GM23338 (cell line): ENCODE data around the gene NFAT5.

Experiments used
- CTCF ChIP-seq, 2 experiments: fragments of 200-600 bp in 1 of 2; sonication (generic) in 1 of 2; conservative IDR thresholded peaks; 2 replicates each; pipeline versions ENCODE4 v1.5.1 to v1.6.1; 2016 to 2017; ENCODE audit warnings: antibody characterized with exemption in 2 of 2, low read depth in 2 of 2, mild to moderate bottlenecking in 2 of 2, moderate library complexity in 1 of 2
- POLR2AphosphoS5 ChIP-seq: IDR thresholded peaks from 2 replicates; pipeline ENCODE4 v1.6.1; 2016; ENCODE audit warnings: antibody characterized with exemption, low read depth
- REST ChIP-seq: IDR thresholded peaks from one replicate; pipeline ENCODE4 v1.6.1; 2018; ENCODE audit warnings: antibody characterized with exemption; ENCODE audit not compliant: unreplicated experiment

- TF ChIP-seq POLR2AphosphoS5 (no peak), CTCF (conservative IDR thresholded peaks at IDR 0.05; ENCODE audit: low read depth in 2 of 2) (no peak), REST (no peak)
Observed at GRCh38 chr16:69615528-69615927, 49.8 kb downstream of the NFAT5 start.
